GM18951 (cell line): ENCODE data around the gene UNKL.

Experiments
- POLR2A ChIP-seq: IDR thresholded peaks from 4 replicates; pipeline ENCODE4 v1.6.1; 2011; ENCODE audit warnings: mild to moderate bottlenecking; ENCODE audit not compliant: insufficient read length, insufficient read depth; ENCODE audit errors: extremely low read depth
- in situ Hi-C: fragments of 300-500 bp; cut with MboI; formaldehyde crosslinking; loops from one replicate; pipeline ENCODE4 v1.12.0; 2022; ENCODE audit warnings: low sequenced_read_pairs, mixed read lengths, inconsistent platforms; ENCODE audit not compliant: unreplicated experiment

The UNKL gene

GRCh38 chr16:1323296-1324239, 90.9 kb downstream of the UNKL start:
- in situ Hi-C loops: no loop called here
- no peak for TF ChIP-seq POLR2A

GRCh38 chr16:1322407-1322806, 92.1 kb downstream of the UNKL start:
- in situ Hi-C loops: no loop called here
- TF ChIP-seq POLR2A: no peak

- in situ Hi-C loops: no loop called here
- TF ChIP-seq POLR2A: no peak
These were observed 93.8 kb downstream of the UNKL start for GRCh38 chr16:1320658-1321240.

GRCh38 chr16:1320097-1320496, 94.4 kb downstream of the UNKL start:
- TF ChIP-seq POLR2A: no peak

GRCh38 chr16:1319041-1319440, 95.5 kb downstream of the UNKL start:
- TF ChIP-seq POLR2A: no peak
- in situ Hi-C loops: no loop called here

More at GRCh38 chr16:1320097-1320496, 94.4 kb downstream of the UNKL start:
- in situ Hi-C loops: no loop called here

GRCh38 chr16:1318268-1318545, 96.3 kb downstream of the UNKL start:
- no peak for TF ChIP-seq POLR2A

GRCh38 chr16:1317479-1318267, 96.8 kb downstream of the UNKL start:
- in situ Hi-C loops: no loop called here
- no peak for TF ChIP-seq POLR2A

More at GRCh38 chr16:1318268-1318545, 96.3 kb downstream of the UNKL start:
- in situ Hi-C loops: no loop called here

GRCh38 chr16:1316033-1316405, 98.5 kb downstream of the UNKL start:
- no peak for TF ChIP-seq POLR2A
- in situ Hi-C loops: no loop called here

- no peak for TF ChIP-seq POLR2A
- in situ Hi-C loops: no loop called here
These were observed 99.1 kb downstream of the UNKL start for GRCh38 chr16:1315081-1316032.

GRCh38 chr16:1314399-1315068, 100.0 kb downstream of the UNKL start:
- in situ Hi-C loops: no loop called here

GRCh38 chr16:1313721-1314369, 100.7 kb downstream of the UNKL start:
- in situ Hi-C loops: no loop called here
- no peak for TF ChIP-seq POLR2A

More at GRCh38 chr16:1314399-1315068, 100.0 kb downstream of the UNKL start:
- TF ChIP-seq POLR2A: no peak
